HG03571 (cell line): ENCODE data around the gene VEGFA.

ENCODE experiments used
- ATAC-seq: cut with Tn5 transposase; IDR thresholded peaks from one replicate; pipeline ENCODE4 v1.9.1; 2021; ENCODE audit not compliant: unreplicated experiment

Gene VEGFA

GRCh38 chr6:43820486-43820885 lies 50.5 kb downstream of the VEGFA start:
- ATAC-seq = no peak

DNA sequence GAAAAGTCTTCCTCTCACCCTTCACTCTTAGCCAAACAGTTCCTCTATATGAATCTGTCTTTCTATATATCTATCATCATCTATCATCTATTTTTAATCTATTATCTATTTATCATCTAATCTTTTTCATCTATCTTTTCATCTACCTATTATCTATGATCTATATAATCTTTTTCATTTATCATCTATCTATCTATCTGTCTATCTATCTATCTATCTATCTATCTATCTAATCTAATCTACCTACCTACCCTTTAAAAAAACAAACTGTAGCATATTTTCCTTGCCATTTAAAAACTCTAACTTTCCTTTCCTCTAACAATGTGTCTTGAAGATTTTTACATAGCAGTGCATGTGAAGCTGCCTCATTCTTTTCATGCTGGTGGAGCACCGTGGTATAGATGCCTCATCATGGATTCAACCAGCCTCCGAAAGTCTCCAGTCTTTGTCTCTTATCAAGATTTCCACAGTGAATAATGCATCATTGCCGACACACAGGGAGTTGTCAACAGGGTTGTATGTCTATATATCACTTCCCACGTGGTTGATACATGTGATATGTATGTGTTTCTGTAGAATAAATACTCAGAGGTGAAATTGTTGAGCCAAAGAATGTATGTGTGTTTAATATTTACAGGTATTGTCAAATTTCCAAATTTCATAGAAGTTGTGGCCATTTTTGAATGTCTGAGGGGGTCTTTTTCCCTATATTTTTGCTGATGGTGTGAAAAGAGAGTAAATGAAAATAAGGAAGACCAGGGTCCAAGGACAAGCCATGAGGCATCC lies 51.3 kb downstream of the VEGFA start:
- no peak for ATAC-seq

- ATAC-seq = no peak
Observed at GRCh38 chr6:43823390-43823789, 53.4 kb downstream of the VEGFA start.

GRCh38 chr6:43823879-43824702 lies 54.1 kb downstream of the VEGFA start:
- ATAC-seq = no peak

DNA sequence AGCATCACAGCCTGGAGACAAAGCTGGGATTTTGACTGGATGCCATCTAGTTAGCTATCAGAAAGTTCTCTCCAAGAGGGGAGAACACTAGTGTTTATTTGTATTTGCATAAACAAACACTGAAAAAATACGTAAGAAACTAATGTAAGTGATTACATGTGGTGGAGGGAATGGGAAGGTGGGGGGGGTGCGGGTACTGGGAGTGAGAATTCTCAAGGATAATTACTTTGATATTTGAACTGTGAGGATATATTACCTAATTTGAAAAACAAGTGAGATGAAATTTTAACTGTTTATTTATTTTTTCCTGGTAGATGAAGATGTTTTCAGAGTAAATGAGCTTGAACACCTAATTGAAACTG lies 54.7 kb downstream of the VEGFA start:
- no peak for ATAC-seq

- ATAC-seq = no peak
Observed at GRCh38 chr6:43825187-43826115, 55.4 kb downstream of the VEGFA start.

DNA sequence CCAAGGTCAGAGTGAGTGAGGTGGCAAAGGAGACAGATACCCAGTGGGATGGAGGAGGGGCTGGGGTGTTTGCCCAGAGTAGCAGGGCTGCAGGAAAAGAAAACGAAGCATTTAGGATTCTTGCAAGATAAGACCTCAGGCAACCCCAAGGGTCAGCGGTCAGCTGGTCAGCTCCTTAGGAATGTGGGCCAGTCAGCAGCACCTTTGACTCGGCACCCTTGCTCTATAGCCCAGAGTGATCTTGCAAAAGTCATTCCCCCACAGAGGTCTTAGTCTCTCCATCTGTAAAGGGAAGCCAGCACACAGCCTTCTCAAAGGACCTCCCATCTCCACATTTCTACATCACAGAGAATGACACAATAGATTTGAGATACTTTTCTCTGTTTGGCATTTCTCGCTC lies 56.7 kb downstream of the VEGFA start:
- ATAC-seq = no peak

GRCh38 chr6:43827898-43828297 lies 57.9 kb downstream of the VEGFA start:
- ATAC-seq = no peak

- ATAC-seq = no peak
Observed at GRCh38 chr6:43828711-43829110, 58.7 kb downstream of the VEGFA start.

DNA sequence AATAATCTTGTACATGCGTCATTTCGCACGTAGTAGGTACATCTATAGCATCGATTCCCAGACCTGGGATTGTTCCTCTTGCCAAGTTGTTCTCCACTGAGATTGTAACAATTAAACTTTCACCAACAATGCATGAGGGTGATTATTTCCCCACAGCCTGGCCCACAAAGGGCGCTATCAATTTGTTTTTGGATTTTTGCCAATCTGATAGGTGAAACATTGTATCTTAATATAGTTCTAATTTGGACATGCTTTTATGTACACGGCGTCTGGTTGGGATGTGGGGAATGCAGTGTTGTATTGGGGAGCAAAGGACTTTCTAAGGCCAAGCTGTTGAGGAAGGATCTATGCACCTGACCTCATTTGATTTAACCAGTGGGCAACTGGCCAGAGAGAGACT lies 59.5 kb downstream of the VEGFA start:
- no peak for ATAC-seq

DNA sequence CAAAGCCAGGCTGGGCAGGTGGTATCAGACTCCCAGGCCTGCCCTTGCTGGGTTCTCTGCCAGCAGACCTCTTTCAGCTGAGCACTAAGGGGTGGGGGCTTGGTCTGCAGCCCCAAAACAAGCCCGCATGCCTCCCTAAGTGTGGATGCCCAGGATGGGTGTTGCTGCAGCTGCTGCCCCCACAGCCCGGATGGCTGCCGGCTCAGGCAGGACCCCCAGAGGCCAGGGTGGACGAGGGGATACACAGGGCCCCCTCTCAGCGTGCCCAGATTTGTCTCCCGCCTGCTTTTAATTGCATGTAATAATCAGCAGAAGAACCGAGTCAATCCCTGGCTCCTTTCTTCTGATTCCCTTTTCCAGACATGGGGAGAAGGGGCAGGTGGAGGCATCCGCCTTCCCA lies 60.8 kb downstream of the VEGFA start:
- ATAC-seq = no peak

GRCh38 chr6:43831191-43831590 lies 61.2 kb downstream of the VEGFA start:
- no peak for ATAC-seq

DNA sequence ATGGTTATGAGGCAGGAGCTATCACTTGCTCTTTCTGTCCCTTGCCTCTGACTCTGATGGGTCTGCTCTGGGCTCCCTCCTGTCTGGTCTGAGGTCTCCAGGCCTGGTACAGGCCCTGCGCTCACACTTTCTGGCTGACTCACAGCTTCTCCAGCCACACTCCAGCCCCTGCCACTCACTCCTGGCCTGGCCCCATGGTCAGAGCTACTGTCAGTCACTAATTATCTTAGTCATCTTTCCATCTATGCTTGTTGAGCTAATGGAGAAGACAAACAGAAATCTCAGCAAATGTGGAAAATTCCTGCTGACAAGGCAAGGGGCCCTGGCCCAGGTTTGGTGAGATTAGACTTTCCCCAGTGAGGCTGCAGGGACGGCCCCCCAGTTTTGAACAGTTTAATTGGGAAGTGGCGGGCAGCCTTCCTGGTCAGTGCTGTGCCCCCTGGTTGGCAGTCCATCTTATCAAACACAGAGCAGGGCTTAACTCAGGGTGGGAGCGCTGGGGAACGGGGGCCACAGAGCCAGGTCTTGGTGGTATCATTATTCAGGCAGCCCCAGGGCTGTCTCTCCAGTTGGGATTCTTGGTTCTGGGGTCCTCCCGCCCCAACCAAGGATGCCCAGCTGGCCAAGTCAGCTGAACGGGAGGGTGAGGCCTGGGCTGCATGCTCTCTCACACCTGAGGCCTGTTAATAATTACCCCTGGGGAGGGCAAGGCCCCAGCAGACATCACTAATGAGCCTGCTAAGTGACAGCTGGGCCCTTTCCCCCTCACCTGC lies 63.4 kb downstream of the VEGFA start:
- no peak for ATAC-seq

- ATAC-seq = no peak
Observed at GRCh38 chr6:43833996-43834390, 64.0 kb downstream of the VEGFA start.

DNA sequence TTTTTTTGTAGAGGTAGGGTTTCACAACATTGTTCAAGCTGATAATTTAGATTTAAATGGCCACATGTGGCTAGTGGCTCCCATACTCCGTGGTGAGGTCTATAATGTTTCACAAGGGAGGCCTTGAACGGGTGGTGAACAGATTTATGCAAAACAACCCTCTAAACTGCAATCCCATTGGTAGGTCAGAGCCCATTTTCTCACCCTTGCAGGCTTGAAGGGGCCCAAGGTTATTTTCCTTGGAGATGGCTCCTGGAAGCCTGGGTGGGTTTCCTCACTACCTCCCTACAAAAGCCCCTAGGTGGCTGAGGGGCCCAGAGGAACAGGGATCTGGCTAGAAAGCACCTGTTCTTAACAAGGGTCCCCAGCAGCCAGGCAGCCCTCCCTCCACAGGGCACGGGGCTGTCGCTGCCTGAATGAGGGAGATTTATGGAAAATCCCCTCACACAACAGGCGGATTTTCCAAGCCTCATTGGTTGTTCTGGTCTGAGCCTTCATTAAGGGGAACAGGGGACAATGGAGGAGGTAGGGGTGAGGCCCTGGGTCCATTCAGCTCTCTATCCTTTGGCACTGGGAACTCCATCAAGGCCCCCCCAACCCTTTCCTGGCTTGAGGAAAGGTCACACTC lies 64.6 kb downstream of the VEGFA start:
- ATAC-seq = no peak

DNA sequence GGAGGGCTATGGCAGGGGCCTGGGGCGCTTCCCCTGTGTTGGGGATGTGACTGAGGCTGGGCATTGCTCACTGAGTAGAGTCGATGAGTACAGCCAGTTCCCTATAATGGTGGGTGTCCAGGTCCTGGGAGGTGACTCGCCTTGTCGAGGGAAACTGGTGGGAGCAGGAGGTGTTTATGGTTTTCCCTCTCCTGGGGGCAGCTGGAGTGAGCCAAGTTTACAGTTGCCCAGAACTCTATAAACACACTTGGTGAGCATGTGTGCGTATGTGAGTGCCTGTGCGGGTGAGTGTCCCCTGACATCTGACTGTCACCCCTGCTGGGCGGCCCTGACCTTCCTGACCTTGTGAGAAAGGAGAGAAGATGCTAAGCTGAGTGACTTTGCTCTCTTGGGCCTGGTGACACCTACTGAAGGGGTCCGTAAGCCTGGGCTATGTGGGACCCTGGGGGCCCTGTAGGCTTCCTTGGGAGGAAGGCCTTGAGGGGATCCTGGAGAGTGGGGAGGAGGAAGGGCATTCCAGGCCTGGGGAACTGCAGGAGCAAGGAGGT lies 65.9 kb downstream of the VEGFA start:
- ATAC-seq = no peak
